A549 (cell line): ENCODE data around the gene KIAA2012. TPM values are rescaled to one million over a fixed set of nuclear protein-coding genes. Genes with fewer than 3 reads are reported as not detected.

Source experiments
- ATAC-seq, 2 experiments: fragments of 200-7000 bp in 1 of 2; fragments of >200 bp in 1 of 2; cut with Nextera tagmentation in 1 of 2; cut with Tn5 transposase in 1 of 2; 3 replicates each; pipeline versions ENCODE4 v1.8.0 to v1.9.1; 2018 to 2020; ENCODE audit warnings: mild to moderate bottlenecking in 1 of 2, moderate library complexity in 1 of 2
- CTCF ChIA-PET: fragments of 300-600 bp; sonication (Branson Sonifier 250); formaldehyde crosslinking; extraction: SDS; loops from one replicate; lab custom pipeline; 2021; ENCODE audit warnings: antibody characterized with exemption, inconsistent platforms; lab: Yijun Ruan, JAX
- POLR2A ChIA-PET: fragments of 350-600 bp; formaldehyde crosslinking; extraction: SDS; loops from one replicate; lab custom pipeline; 2021; ENCODE audit warnings: antibody characterized with exemption, inconsistent platforms; lab: Yijun Ruan, JAX
- DNase-seq, 2 experiments: peaks; one replicate each; pipeline versions ENCODE4 v3.0.0 to v3.0.0-alpha.2; 2011 to 2016; ENCODE audit warnings: low read depth in 1 of 2, low spot score in 1 of 2
- FAIRE-seq: peaks from 2 replicates; lab custom pipeline; 2011; peaks lifted over from hg19 to GRCh38; lab: Jason Lieb, UNC
- H3K27ac ChIP-seq, 2 experiments: fragments of >200 bp; sonication (Bioruptor Twin); formaldehyde crosslinking; 3 replicates each; pipeline ENCODE4 v1.5.1; 2016 to 2017
- H3K4me1 ChIP-seq: fragments of >200 bp; sonication (Bioruptor Twin); formaldehyde crosslinking; 3 replicates; pipeline ENCODE4 v1.6.1; 2016
- H3K4me2 ChIP-seq: fragments of >200 bp; sonication (Bioruptor Twin); formaldehyde crosslinking; 3 replicates; pipeline ENCODE4 v1.6.1; 2016
- H3K4me3 ChIP-seq: fragments of >200 bp; sonication (Bioruptor Twin); formaldehyde crosslinking; 3 replicates; pipeline ENCODE4 v1.5.1; 2016
- H3K9me3 ChIP-seq: fragments of >200 bp; sonication (Bioruptor Twin); formaldehyde crosslinking; 3 replicates; pipeline ENCODE4 v1.6.1; 2016
- ATOH8 ChIP-seq: fragments of 250-450 bp; sonication (Bioruptor Pico); IDR thresholded peaks from 2 replicates; pipeline ENCODE4 v1.5.0; 2020; ENCODE audit warnings: low read depth, mild to moderate bottlenecking, moderate library complexity
- BHLHE40 ChIP-seq: IDR thresholded peaks from 2 replicates; pipeline ENCODE4 v1.6.1; 2012; ENCODE audit warnings: low read depth, low read length, inconsistent platforms
- CTCF ChIP-seq: fragments of >200 bp; sonication (Bioruptor Twin); formaldehyde crosslinking; IDR thresholded peaks from 3 replicates; pipeline ENCODE4 v1.5.1; 2016
- EHF ChIP-seq: fragments of 250-450 bp; sonication (Bioruptor Pico); IDR thresholded peaks from 2 replicates; pipeline ENCODE4 v1.5.0; 2020; ENCODE audit warnings: mild to moderate bottlenecking
- EP300 ChIP-seq, 2 experiments: fragments of >200 bp; sonication (Bioruptor Twin); formaldehyde crosslinking; IDR thresholded peaks; 2 replicates in 1 of 2; 3 replicates in 1 of 2; pipeline ENCODE4 v1.6.1; 2016 to 2017
- ESRRA ChIP-seq: fragments of 150-350 bp; IDR thresholded peaks from 2 replicates; pipeline ENCODE4 v1.6.1; 2014; ENCODE audit warnings: mild to moderate bottlenecking, low read length, borderline replicate concordance
- FOSB ChIP-seq: fragments of 250-450 bp; sonication (Bioruptor Pico); IDR thresholded peaks from 2 replicates; pipeline ENCODE4 v1.5.0; 2020; ENCODE audit warnings: mild to moderate bottlenecking, moderate library complexity
- FOXS1 ChIP-seq: fragments of 250-450 bp; sonication (Bioruptor Pico); IDR thresholded peaks from 2 replicates; pipeline ENCODE4 v1.5.0; 2020; ENCODE audit warnings: mild to moderate bottlenecking, moderate library complexity
- HDAC2 ChIP-seq: fragments of 200-600 bp; sonication (generic); IDR thresholded peaks from 2 replicates; pipeline ENCODE4 v1.6.1; 2016
- HOXA7 ChIP-seq: fragments of 250-450 bp; sonication (Bioruptor Pico); IDR thresholded peaks from 2 replicates; pipeline ENCODE4 v1.5.0; 2020; ENCODE audit warnings: mild to moderate bottlenecking, moderate library complexity
- HOXB13 ChIP-seq: fragments of 250-450 bp; sonication (Bioruptor Pico); IDR thresholded peaks from 2 replicates; pipeline ENCODE4 v1.5.0; 2020; ENCODE audit warnings: low read depth, mild to moderate bottlenecking, moderate library complexity
- JUN ChIP-seq, 2 experiments: fragments of >200 bp; sonication (Bioruptor Twin); formaldehyde crosslinking; IDR thresholded peaks; 2 replicates in 1 of 2; 3 replicates in 1 of 2; pipeline ENCODE4 v1.6.1; 2016 to 2017
- JUNB ChIP-seq: fragments of >200 bp; sonication (Bioruptor Twin); formaldehyde crosslinking; IDR thresholded peaks from 2 replicates; pipeline ENCODE4 v1.6.1; 2016
- KDM1A ChIP-seq: fragments of 200-600 bp; sonication (generic); IDR thresholded peaks from 2 replicates; pipeline ENCODE4 v1.6.1; 2016; ENCODE audit warnings: low read depth, mild to moderate bottlenecking
- KDM5A ChIP-seq: fragments of 200-600 bp; sonication (generic); IDR thresholded peaks from 2 replicates; pipeline ENCODE4 v1.6.1; 2016; ENCODE audit warnings: antibody characterized with exemption, mild to moderate bottlenecking
- MAZ ChIP-seq: fragments of 150-350 bp; IDR thresholded peaks from 2 replicates; pipeline ENCODE4 v1.6.1; 2014; ENCODE audit warnings: antibody characterized with exemption, low read depth, low read length, borderline replicate concordance
- MYC ChIP-seq: IDR thresholded peaks from 2 replicates; pipeline ENCODE4 v1.6.1; 2012; ENCODE audit warnings: mild to moderate bottlenecking, inconsistent platforms, low read length, improper control_type of control experiment, borderline replicate concordance
- NR3C1 ChIP-seq: fragments of >200 bp; sonication (Bioruptor Twin); formaldehyde crosslinking; IDR thresholded peaks from 3 replicates; pipeline ENCODE4 v1.6.1; 2017
- PHF8 ChIP-seq: fragments of 200-600 bp; sonication (generic); IDR thresholded peaks from 2 replicates; pipeline ENCODE4 v1.6.1; 2016; ENCODE audit warnings: low read depth, mild to moderate bottlenecking, antibody characterized with exemption, moderate library complexity, borderline replicate concordance
- POLR2A ChIP-seq: IDR thresholded peaks from 2 replicates; pipeline ENCODE4 v1.6.1; 2012; ENCODE audit warnings: mild to moderate bottlenecking, low read length
- RAD21 ChIP-seq, 2 experiments: fragments of >200 bp in 1 of 2; sonication (Bioruptor Twin) in 1 of 2; formaldehyde crosslinking in 1 of 2; IDR thresholded peaks in 1 of 2; conservative IDR thresholded peaks in 1 of 2; 2 replicates in 1 of 2; 3 replicates in 1 of 2; pipeline ENCODE4 v1.6.1; 2012 to 2018; ENCODE audit warnings: inconsistent platforms in 1 of 2
- RARB ChIP-seq: fragments of 250-450 bp; sonication (Bioruptor Pico); IDR thresholded peaks from 2 replicates; pipeline ENCODE4 v1.8.0; 2021; ENCODE audit warnings: mild to moderate bottlenecking, moderate library complexity
- REST ChIP-seq: fragments of 200-600 bp; sonication (generic); IDR thresholded peaks from 2 replicates; pipeline ENCODE4 v1.6.1; 2016; ENCODE audit warnings: antibody characterized with exemption, mild to moderate bottlenecking, moderate library complexity
- RFX5 ChIP-seq: fragments of 450-650 bp; IDR thresholded peaks from 2 replicates; pipeline ENCODE4 v1.7.1; 2014; ENCODE audit warnings: antibody characterized with exemption, mild to moderate bottlenecking, moderate library complexity
- RNF2 ChIP-seq: fragments of 200-600 bp; sonication (generic); IDR thresholded peaks from 2 replicates; pipeline ENCODE4 v1.6.1; 2016; ENCODE audit warnings: low read depth, mild to moderate bottlenecking, antibody characterized with exemption, moderate library complexity, borderline replicate concordance
- SREBF2 ChIP-seq: fragments of 450-650 bp; IDR thresholded peaks from 2 replicates; pipeline ENCODE4 v1.6.1; 2014; ENCODE audit warnings: mild to moderate bottlenecking, moderate library complexity
- TP53 ChIP-seq: fragments of 250-450 bp; sonication (Bioruptor Pico); IDR thresholded peaks from 2 replicates; pipeline ENCODE4 v1.5.0; 2021; ENCODE audit warnings: mild to moderate bottlenecking, moderate library complexity
- ZC3H11A ChIP-seq: fragments of 450-650 bp; IDR thresholded peaks from 2 replicates; pipeline ENCODE4 v1.6.1; 2014; ENCODE audit warnings: antibody characterized with exemption, mild to moderate bottlenecking
- ZNF302 ChIP-seq: fragments of 250-450 bp; sonication (Bioruptor Pico); IDR thresholded peaks from 2 replicates; pipeline ENCODE4 v1.9.0; 2021; ENCODE audit warnings: inconsistent platforms, mild to moderate bottlenecking, moderate library complexity
- WGBS: methylation state at CpG from one replicate; pipeline ENCODE4 v1.1.6; 2017; ENCODE audit errors: missing lambda C conversion rate; 5-methylcytosine and 5-hydroxymethylcytosine counted together
- polyA plus RNA-seq, 4 experiments: library from polyadenylated mRNA; depleted of rRNA in 3 of 4; stranded (reverse); fragments of >200 nt; fragmentation: RNase III in 1 of 4; extraction: RNeasy Plus Mini Kit Qiagen cat#74134 plus additional on column Dnase treatment in 1 of 4; gene quantifications; 2 replicates in 3 of 4; 3 replicates in 1 of 4; pipeline ENCODE4 v1.2.3, GENCODE V29; 2011 to 2017

KIAA2012 gene
- polyA plus RNA-seq, 2 of the 4 experiments (the other 2 are of a cell fraction), result 0.01 to 0.04 TPM

GRCh38 chr2:202141329-202141947, 68.4 kb downstream of the KIAA2012 start:
- 71% methylated on average over 4 of the region's 4 CpGs for WGBS
- H3K9me3 ChIP-seq, result no peaks in the 10 kb centered on the region
- no peak overlapping the region for H3K4me3 ChIP-seq
- H3K4me2 ChIP-seq, result no peak overlapping the region
- peaks cover 4% of the 10 kb centered on the region for H3K4me1 ChIP-seq
- POLR2A ChIA-PET, result no interaction called here
- no peak overlapping the region for H3K27ac ChIP-seq
- DNase-seq (no peak), ATAC-seq (no peak), FAIRE-seq (no peak)
- TF ChIP-seq RAD21 (conservative IDR thresholded peaks at IDR 0.05 in 1 of 2, IDR thresholded peaks at IDR 0.05 in 1 of 2), result no peak
- no peak for TF ChIP-seq KDM1A
- no peak for TF ChIP-seq JUN (IDR thresholded peaks at IDR 0.05)
- TF ChIP-seq ATOH8 (CRISPR knock-in tag), result no peak
- no peak for TF ChIP-seq NR3C1
- TF ChIP-seq KDM5A, result no peak
- no peak for TF ChIP-seq ZNF302 (CRISPR knock-in tag)
- TF ChIP-seq POLR2A, result no peak
- no peak for TF ChIP-seq TP53 (CRISPR knock-in tag)
- TF ChIP-seq ZC3H11A, result no peak
- TF ChIP-seq MYC, result no peak
- no peak for TF ChIP-seq HOXB13
- no peak for TF ChIP-seq MAZ
- TF ChIP-seq RARB (CRISPR knock-in tag), result no peak
- TF ChIP-seq PHF8, result no peak
- no peak for TF ChIP-seq REST
- no peak for TF ChIP-seq RNF2
- CTCF ChIA-PET, result no interaction called here

- ATAC-seq, result no peak
- Histone ChIP-seq H3K4me2 (no peak overlapping the region), H3K27ac (no peak overlapping the region), H3K9me3 (no peaks in the 10 kb centered on the region), H3K4me3 (no peak overlapping the region), H3K4me1 (no peaks in the 10 kb centered on the region)
- no peak for TF ChIP-seq SREBF2
- TF ChIP-seq EP300 (IDR thresholded peaks at IDR 0.05), result no peak
- TF ChIP-seq JUNB, result no peak
- no peak for TF ChIP-seq EHF (CRISPR knock-in tag)
- no peak for TF ChIP-seq HDAC2
- no peak for TF ChIP-seq ZNF302 (CRISPR knock-in tag)
- TF ChIP-seq RFX5, result no peak
- TF ChIP-seq RNF2, result no peak
- no peak for TF ChIP-seq HOXA7 (CRISPR knock-in tag)
- TF ChIP-seq REST, result no peak
- no peak for TF ChIP-seq POLR2A
- TF ChIP-seq TP53 (CRISPR knock-in tag), result no peak
- TF ChIP-seq FOSB (CRISPR knock-in tag), result no peak
- TF ChIP-seq CTCF, result no peak
- TF ChIP-seq BHLHE40, result no peak
- TF ChIP-seq ZC3H11A, result no peak
- no peak for TF ChIP-seq FOXS1
- no peak for TF ChIP-seq ESRRA
- WGBS, result 89% methylated on average over 1 of the region's 1 CpG
- FAIRE-seq, result no peak
- DNase-seq, result no peak
- ChIA-PET POLR2A (no interaction called here), CTCF (no interaction called here)
Observed at GRCh38 chr2:202142540-202142939, 69.5 kb downstream of the KIAA2012 start.
